SIG-M5 (cell line): ENCODE results near the gene COL9A3.

Source experiments
- DNase-seq: peaks from one replicate; lab custom pipeline; 2025; lab: John Stamatoyannopoulos, UW

COL9A3 gene

GRCh38 chr20:62811320-62811719 lies 5.5 kb upstream of the COL9A3 start:
- DNase-seq, result no peak

- no peak for DNase-seq
Measured at GRCh38 chr20:62811720-62812119, 5.1 kb upstream of the COL9A3 start.

- DNase-seq, result no peak
Measured at GRCh38 chr20:62812181-62812906, 4.5 kb upstream of the COL9A3 start.

- no peak for DNase-seq
Measured at GRCh38 chr20:62812907-62813200, 4.0 kb upstream of the COL9A3 start.

- DNase-seq, result no peak
Measured at GRCh38 chr20:62813588-62813987, 3.3 kb upstream of the COL9A3 start.

GRCh38 chr20:62814060-62814708 lies 2.7 kb upstream of the COL9A3 start:
- DNase-seq, result no peak

GRCh38 chr20:62814709-62815065 lies 2.2 kb upstream of the COL9A3 start:
- no peak for DNase-seq

GRCh38 chr20:62815066-62815991 lies 1.5 kb upstream of the COL9A3 start:
- no peak for DNase-seq

- no peak for DNase-seq
Measured at GRCh38 chr20:62816031-62816883, 593 bp upstream of the COL9A3 start.

- DNase-seq, result no peak
Measured at GRCh38 chr20:62817975-62818591, 1.2 kb downstream of the COL9A3 start.

- no peak for DNase-seq
Measured at GRCh38 chr20:62818592-62819493, 2.0 kb downstream of the COL9A3 start.

GRCh38 chr20:62819494-62820174 lies 2.8 kb downstream of the COL9A3 start:
- DNase-seq, result no peak

GRCh38 chr20:62820208-62820961 lies 3.5 kb downstream of the COL9A3 start:
- DNase-seq, result no peak

GRCh38 chr20:62820962-62821725 lies 4.3 kb downstream of the COL9A3 start:
- DNase-seq, result no peak

GRCh38 chr20:62821726-62822210 lies 4.9 kb downstream of the COL9A3 start:
- no peak for DNase-seq

- no peak for DNase-seq
Measured at GRCh38 chr20:62822239-62822787, 5.5 kb downstream of the COL9A3 start.

GRCh38 chr20:62822788-62823651 lies 6.2 kb downstream of the COL9A3 start:
- no peak for DNase-seq
